Measurements from ENCODE around the gene REEP6. TPM values are rescaled to one million over a fixed set of nuclear protein-coding genes. Genes with fewer than 3 reads are reported as not detected.
"Not testable (repeated sequence)": the region's sequence is repeated elsewhere in the genome, so short reads cannot be mapped to it uniquely, and the experiment has no call there.

Gene REEP6
- total and polyA plus RNA-seq, 2 donors (not counting 1 experiment from before 2014, with no cell fraction given): 0.47 to 0.99 TPM

DNA sequence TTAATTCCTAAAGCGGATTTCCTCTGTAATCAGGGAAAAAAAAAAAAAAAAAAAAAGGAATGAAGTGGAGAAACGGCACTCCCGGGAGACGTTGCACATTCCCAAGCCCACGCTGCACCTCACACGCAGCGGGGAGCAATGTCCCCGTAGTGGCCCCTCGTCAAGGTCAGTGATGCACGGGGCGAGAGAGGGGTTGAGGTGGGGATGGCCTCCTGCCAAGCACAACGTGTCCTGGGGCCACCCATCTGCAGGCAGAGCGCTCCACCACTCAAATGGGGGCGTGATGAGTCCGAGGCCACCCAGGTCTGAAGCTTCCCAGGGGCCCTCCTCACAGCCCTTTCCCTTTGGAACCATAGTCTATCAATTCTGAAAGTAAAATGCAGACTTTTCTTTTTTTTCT lies 48.0 kb downstream of the REEP6 start:
- DNase-seq (ENCODE audit: low read depth in 2 of 2): no peak
- no peak overlapping the region for H3K4me2 ChIP-seq (ENCODE audit: extremely low read depth, insufficient read depth, low read length)
- no peaks in the 10 kb centered on the region for H4K20me1 ChIP-seq (ENCODE audit: control insufficient read depth, extremely low read depth, insufficient read depth, low read length)
- no peak overlapping the region for H2AFZ ChIP-seq (ENCODE audit: low read length)
- no peaks in the 10 kb centered on the region for H3K36me3 ChIP-seq (ENCODE audit: control insufficient read depth, insufficient read depth, low read length)
- no peak overlapping the region for H3K4me3 ChIP-seq (replicated peaks in 1 of 4; ENCODE audit: control extremely low read depth in 1 of 4, insufficient read depth in 1 of 4, low read depth in 3 of 4, low read length in 4 of 4)
- no peak overlapping the region for H3K9ac ChIP-seq (ENCODE audit: insufficient read depth, low read length)
- H3K27me3 ChIP-seq (ENCODE audit: control insufficient read depth, insufficient read depth, low read length): no peaks in the 10 kb centered on the region
- H3K27ac ChIP-seq (ENCODE audit: insufficient read depth, low read length): no peak overlapping the region
- H3K79me2 ChIP-seq (ENCODE audit: control insufficient read depth, insufficient read depth, low read length): no peaks in the 10 kb centered on the region
- no peaks in the 10 kb centered on the region for H3K9me3 ChIP-seq (ENCODE audit: control insufficient read depth, insufficient read depth, low read depth, low read length)
- no peak for TF ChIP-seq EZH2 (IDR thresholded peaks at IDR 0.05; ENCODE audit: low read length, missing control alignments)
- TF ChIP-seq, protein P1, sequence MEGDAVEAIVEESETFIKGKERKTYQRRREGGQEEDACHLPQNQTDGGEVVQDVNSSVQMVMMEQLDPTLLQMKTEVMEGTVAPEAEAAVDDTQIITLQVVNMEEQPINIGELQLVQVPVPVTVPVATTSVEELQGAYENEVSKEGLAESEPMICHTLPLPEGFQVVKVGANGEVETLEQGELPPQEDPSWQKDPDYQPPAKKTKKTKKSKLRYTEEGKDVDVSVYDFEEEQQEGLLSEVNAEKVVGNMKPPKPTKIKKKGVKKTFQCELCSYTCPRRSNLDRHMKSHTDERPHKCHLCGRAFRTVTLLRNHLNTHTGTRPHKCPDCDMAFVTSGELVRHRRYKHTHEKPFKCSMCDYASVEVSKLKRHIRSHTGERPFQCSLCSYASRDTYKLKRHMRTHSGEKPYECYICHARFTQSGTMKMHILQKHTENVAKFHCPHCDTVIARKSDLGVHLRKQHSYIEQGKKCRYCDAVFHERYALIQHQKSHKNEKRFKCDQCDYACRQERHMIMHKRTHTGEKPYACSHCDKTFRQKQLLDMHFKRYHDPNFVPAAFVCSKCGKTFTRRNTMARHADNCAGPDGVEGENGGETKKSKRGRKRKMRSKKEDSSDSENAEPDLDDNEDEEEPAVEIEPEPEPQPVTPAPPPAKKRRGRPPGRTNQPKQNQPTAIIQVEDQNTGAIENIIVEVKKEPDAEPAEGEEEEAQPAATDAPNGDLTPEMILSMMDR (conservative IDR thresholded peaks at IDR 0.05 in 1 of 2, IDR thresholded peaks at IDR 0.05 in 1 of 2; ENCODE audit: low read depth in 1 of 2, low read length in 2 of 2): no peak
- no peaks in the 10 kb centered on the region for H3K4me1 ChIP-seq (ENCODE audit: control insufficient read depth, extremely low read depth, insufficient read depth, low read length)

DNA sequence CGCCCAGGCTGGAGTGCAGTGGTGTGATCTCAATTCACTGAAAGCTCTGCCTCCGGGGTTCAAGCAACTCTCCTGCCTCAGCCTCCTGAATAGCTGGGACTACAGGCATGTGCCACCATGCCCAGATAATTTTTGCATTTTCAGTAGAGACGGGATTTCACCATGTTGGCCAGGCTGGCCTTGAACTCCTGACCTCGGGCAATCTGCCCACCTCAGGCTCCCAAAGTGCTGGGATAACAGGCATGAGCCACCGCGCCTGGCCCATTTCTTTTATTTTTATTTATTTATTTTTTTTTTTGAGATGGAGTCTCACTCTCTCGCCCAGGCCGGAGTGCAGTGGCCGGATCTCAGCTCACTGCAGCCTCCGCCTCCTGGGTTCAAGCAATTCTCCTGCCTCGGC lies 48.8 kb downstream of the REEP6 start:
- H3K4me2 ChIP-seq (ENCODE audit: extremely low read depth, insufficient read depth, low read length); H3K9ac ChIP-seq (ENCODE audit: insufficient read depth, low read length); H3K36me3 ChIP-seq (ENCODE audit: control insufficient read depth, insufficient read depth, low read length); H3K9me3 ChIP-seq (ENCODE audit: control insufficient read depth, insufficient read depth, low read depth, low read length); H3K79me2 ChIP-seq (ENCODE audit: control insufficient read depth, insufficient read depth, low read length); H4K20me1 ChIP-seq (ENCODE audit: control insufficient read depth, extremely low read depth, insufficient read depth, low read length); DNase-seq (ENCODE audit: low read depth in 2 of 2); H2AFZ ChIP-seq (ENCODE audit: low read length); H3K27me3 ChIP-seq (ENCODE audit: control insufficient read depth, insufficient read depth, low read length); H3K4me1 ChIP-seq (ENCODE audit: control insufficient read depth, extremely low read depth, insufficient read depth, low read length); H3K27ac ChIP-seq (ENCODE audit: insufficient read depth, low read length); H3K4me3 ChIP-seq (replicated peaks in 1 of 4; ENCODE audit: control extremely low read depth in 1 of 4, insufficient read depth in 1 of 4, low read depth in 3 of 4, low read length in 4 of 4): not testable (repeated sequence)

DNA sequence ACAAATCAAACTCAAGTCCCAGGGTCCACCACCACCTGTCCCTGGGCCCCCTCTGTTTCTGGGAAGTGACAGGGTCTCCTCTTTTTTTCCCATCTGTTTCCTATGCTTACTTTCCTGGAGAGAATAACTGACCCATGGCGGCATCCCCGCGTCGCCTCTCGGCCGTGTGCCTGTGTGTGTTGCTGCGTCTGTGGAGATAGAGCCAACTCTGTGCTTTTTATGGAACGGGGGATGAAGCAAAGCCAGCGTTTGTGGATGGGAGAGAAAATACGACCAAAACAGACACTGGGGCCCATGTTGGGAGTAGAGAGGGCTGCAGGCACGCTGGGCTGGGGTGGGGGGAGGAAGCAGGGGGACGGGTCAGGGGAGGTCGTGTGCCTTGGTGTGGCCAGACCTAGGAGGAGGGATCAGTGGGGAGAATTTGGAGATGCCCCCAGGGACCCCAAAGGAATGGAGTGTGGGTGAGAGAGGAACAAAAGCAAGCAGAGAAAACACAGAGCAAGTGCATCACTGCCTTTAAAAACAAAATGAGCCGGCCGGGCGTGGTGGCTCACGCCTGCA lies 49.5 kb downstream of the REEP6 start:
- Histone ChIP-seq H3K9ac (ENCODE audit: insufficient read depth, low read length) (no peak overlapping the region), H3K79me2 (ENCODE audit: control insufficient read depth, insufficient read depth, low read length) (no peaks in the 10 kb centered on the region), H3K27ac (ENCODE audit: insufficient read depth, low read length) (no peak overlapping the region), H3K4me1 (ENCODE audit: control insufficient read depth, extremely low read depth, insufficient read depth, low read length) (no peaks in the 10 kb centered on the region), H2AFZ (ENCODE audit: low read length) (no peak overlapping the region), H3K27me3 (ENCODE audit: control insufficient read depth, insufficient read depth, low read length) (no peaks in the 10 kb centered on the region), H3K4me3 (replicated peaks in 1 of 4; ENCODE audit: control extremely low read depth in 1 of 4, insufficient read depth in 1 of 4, low read depth in 3 of 4, low read length in 4 of 4) (no peak overlapping the region), H3K4me2 (ENCODE audit: extremely low read depth, insufficient read depth, low read length) (no peak overlapping the region), H4K20me1 (ENCODE audit: control insufficient read depth, extremely low read depth, insufficient read depth, low read length) (no peaks in the 10 kb centered on the region), H3K9me3 (ENCODE audit: control insufficient read depth, insufficient read depth, low read depth, low read length) (no peaks in the 10 kb centered on the region), H3K36me3 (ENCODE audit: control insufficient read depth, insufficient read depth, low read length) (no peaks in the 10 kb centered on the region)
- TF ChIP-seq EZH2 (IDR thresholded peaks at IDR 0.05; ENCODE audit: low read length, missing control alignments): no peak
- TF ChIP-seq, protein P1 (conservative IDR thresholded peaks at IDR 0.05 in 1 of 2, IDR thresholded peaks at IDR 0.05 in 1 of 2; ENCODE audit: low read depth in 1 of 2, low read length in 2 of 2): no peak
- DNase-seq (ENCODE audit: low read depth in 2 of 2): no peak

Other genes with a start within 250 kb of the REEP6 start
- 13.4 and 20.5 TPM in 2 replicates for gene ATP5F1D, start 249.4 kb upstream of the REEP6 start, total RNA-seq
- 53.8 and 79.8 TPM in 2 replicates for gene ATP5F1D, start 249.4 kb upstream of the REEP6 start, polyA plus RNA-seq
- 13.6 and 18.8 TPM in 2 replicates for gene MIDN, start 242.6 kb upstream of the REEP6 start, total RNA-seq
- 12.0 and 18.0 TPM in 2 replicates for gene MIDN, start 242.6 kb upstream of the REEP6 start, polyA plus RNA-seq
- 104 and 110 TPM in 2 replicates for gene CIRBP, start 221.8 kb upstream of the REEP6 start, total RNA-seq
- 260 and 298 TPM in 2 replicates for gene CIRBP, start 221.8 kb upstream of the REEP6 start, polyA plus RNA-seq
- gene FAM174C, start 215.7 kb upstream of the REEP6 start, total RNA-seq: 22.5 and 24.7 TPM in 2 replicates
- 16.1 and 23.7 TPM in 2 replicates for gene FAM174C, start 215.7 kb upstream of the REEP6 start, polyA plus RNA-seq
- gene EFNA2, start 205.3 kb upstream of the REEP6 start, total RNA-seq: 0.17 TPM in 1 of 2 replicates, not detected in the other
- gene EFNA2, start 205.3 kb upstream of the REEP6 start, polyA plus RNA-seq: not detected in 2 replicates
- gene NDUFS7, start 107.3 kb upstream of the REEP6 start, total RNA-seq: 55.0 and 71.2 TPM in 2 replicates
- 29.6 and 30.3 TPM in 2 replicates for gene NDUFS7, start 107.3 kb upstream of the REEP6 start, polyA plus RNA-seq
- 31.1 and 44.1 TPM in 2 replicates for gene GAMT, start 89.6 kb upstream of the REEP6 start, total RNA-seq
- 20.0 and 32.6 TPM in 2 replicates for gene GAMT, start 89.6 kb upstream of the REEP6 start, polyA plus RNA-seq
- gene DAZAP1, start 83.6 kb upstream of the REEP6 start, total RNA-seq: 34.9 and 49.5 TPM in 2 replicates
- 44.6 and 65.4 TPM in 2 replicates for gene DAZAP1, start 83.6 kb upstream of the REEP6 start, polyA plus RNA-seq
- gene RPS15, start 52.8 kb upstream of the REEP6 start, total RNA-seq: 369 and 494 TPM in 2 replicates
- gene RPS15, start 52.8 kb upstream of the REEP6 start, polyA plus RNA-seq: 878 and 1,038 TPM in 2 replicates
- 0.26 and 0.50 TPM in 2 replicates for gene APC2, start 41.1 kb upstream of the REEP6 start, total RNA-seq
- gene APC2, start 41.1 kb upstream of the REEP6 start, polyA plus RNA-seq: 0.01 and 0.02 TPM in 2 replicates
- gene C19orf25, start 12.0 kb upstream of the REEP6 start, total RNA-seq: 21.8 and 24.8 TPM in 2 replicates
- 11.2 and 12.0 TPM in 2 replicates for gene C19orf25, start 12.0 kb upstream of the REEP6 start, polyA plus RNA-seq
- gene PCSK4, start 831 bp upstream of the REEP6 start, total RNA-seq: 1.5 and 3.5 TPM in 2 replicates
- 0.26 and 0.28 TPM in 2 replicates for gene PCSK4, start 831 bp upstream of the REEP6 start, polyA plus RNA-seq
- 1.5 and 3.1 TPM in 2 replicates for gene ADAMTSL5, start 21.8 kb downstream of the REEP6 start, total RNA-seq
- gene ADAMTSL5, start 21.8 kb downstream of the REEP6 start, polyA plus RNA-seq: 4.3 and 4.7 TPM in 2 replicates
- not detected in 2 replicates for gene PLK5, start 32.9 kb downstream of the REEP6 start, total RNA-seq
- not detected in 2 replicates for gene PLK5, start 32.9 kb downstream of the REEP6 start, polyA plus RNA-seq
- 33.0 and 40.1 TPM in 2 replicates for gene MEX3D, start 77.1 kb downstream of the REEP6 start, total RNA-seq
- 5.3 and 6.3 TPM in 2 replicates for gene MEX3D, start 77.1 kb downstream of the REEP6 start, polyA plus RNA-seq
- gene MBD3, start 101.7 kb downstream of the REEP6 start, total RNA-seq: 66.8 and 85.2 TPM in 2 replicates
- 19.8 and 27.6 TPM in 2 replicates for gene MBD3, start 101.7 kb downstream of the REEP6 start, polyA plus RNA-seq
- gene UQCR11, start 114.3 kb downstream of the REEP6 start, total RNA-seq: 89.2 and 110 TPM in 2 replicates
- 92.5 and 101 TPM in 2 replicates for gene UQCR11, start 114.3 kb downstream of the REEP6 start, polyA plus RNA-seq
- 53.7 and 54.7 TPM in 2 replicates for gene TCF3, start 161.4 kb downstream of the REEP6 start, total RNA-seq
- 39.3 and 53.4 TPM in 2 replicates for gene TCF3, start 161.4 kb downstream of the REEP6 start, polyA plus RNA-seq